ENCODE results near the gene MYCL.
A peak's percentile ranks its signal among the peaks of the same experiment; 100 is the strongest.

Gene MYCL

DNA sequence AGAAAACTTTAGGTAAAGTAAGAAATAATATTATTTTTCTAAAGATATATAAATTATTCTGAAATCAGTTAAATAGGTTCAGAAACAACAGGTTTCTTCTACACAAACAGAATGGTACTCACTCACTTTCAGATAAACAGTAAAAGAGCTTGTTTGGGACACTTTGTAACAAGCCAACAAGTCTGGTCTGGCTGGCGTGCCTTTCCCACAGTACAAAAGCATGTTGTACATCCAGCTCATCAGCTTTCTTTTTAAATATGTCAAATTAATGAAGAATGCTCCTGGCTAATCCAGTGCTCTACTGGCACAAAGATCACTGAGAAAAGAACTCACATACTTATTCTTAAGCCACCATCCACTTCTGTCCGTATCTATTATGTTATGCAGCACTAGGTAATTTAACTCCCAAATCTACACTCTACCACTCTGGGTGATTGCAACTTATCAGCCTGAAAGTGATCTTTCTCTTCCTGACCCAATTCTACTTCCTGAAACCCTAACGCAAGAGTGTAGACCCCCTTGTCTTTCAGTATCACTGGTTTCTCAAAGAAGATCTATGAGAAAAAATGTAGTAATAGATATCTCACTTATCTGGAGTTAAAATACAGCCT is 51.0 kb downstream of the MYCL start:
- DNase-seq = no peak

DNA sequence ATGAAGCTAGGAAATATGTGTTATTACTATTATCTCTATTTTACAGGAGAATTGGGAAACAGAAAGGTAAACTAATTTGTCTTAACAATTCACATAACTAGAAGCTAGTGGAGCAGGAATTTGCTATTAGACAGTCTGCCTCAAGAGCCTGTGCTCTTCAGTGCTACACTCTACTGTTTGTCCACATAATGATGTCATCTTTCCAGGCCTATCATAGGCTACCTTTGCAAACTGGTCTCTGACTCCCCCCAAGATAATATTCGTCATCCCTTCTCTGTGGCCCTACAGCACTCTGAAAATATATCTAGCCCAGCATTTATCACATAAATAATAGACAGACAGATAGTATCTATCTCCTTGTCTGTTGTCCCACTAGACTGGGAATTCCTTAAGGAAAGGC is 52.5 kb downstream of the MYCL start:
- DNase-seq = no peak

DNA sequence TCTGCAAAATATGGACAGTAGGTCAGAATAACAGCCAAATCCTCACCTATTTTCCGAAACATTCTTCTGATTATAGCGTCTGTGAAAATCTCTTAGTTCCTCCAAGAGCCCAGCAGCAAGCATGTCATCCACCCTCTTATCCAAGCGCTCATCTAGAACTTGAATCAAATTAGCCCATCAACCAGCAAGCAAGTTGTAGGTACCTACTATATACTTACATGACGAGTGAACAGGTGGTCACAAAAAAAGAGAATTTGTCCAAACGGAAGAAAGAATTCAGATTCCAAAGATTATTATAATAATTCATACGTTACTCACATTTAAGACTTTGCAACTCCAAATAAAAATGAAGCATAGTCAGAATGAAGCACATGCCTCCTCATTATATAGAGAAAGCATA is 53.8 kb downstream of the MYCL start:
- no peak for DNase-seq

DNA sequence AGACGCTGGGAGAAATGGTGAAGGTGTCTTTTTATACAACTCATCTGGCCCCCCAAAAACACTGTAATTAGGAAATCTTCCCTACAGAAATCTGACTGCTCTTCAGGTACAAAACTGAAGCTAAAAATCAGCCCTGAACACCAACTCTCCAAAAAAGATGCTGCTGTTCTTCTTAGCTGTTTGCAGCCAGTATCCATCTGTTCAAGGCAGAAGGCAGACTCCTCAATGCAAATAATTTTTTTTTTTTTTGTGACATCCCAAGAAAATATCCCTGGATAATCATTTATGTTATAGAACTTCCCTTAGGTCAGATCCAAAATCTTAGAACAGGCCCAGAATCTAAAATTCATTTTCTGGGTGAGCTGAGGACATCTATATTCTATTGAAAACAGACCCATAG is 54.9 kb downstream of the MYCL start:
- DNase-seq = no peak

DNA sequence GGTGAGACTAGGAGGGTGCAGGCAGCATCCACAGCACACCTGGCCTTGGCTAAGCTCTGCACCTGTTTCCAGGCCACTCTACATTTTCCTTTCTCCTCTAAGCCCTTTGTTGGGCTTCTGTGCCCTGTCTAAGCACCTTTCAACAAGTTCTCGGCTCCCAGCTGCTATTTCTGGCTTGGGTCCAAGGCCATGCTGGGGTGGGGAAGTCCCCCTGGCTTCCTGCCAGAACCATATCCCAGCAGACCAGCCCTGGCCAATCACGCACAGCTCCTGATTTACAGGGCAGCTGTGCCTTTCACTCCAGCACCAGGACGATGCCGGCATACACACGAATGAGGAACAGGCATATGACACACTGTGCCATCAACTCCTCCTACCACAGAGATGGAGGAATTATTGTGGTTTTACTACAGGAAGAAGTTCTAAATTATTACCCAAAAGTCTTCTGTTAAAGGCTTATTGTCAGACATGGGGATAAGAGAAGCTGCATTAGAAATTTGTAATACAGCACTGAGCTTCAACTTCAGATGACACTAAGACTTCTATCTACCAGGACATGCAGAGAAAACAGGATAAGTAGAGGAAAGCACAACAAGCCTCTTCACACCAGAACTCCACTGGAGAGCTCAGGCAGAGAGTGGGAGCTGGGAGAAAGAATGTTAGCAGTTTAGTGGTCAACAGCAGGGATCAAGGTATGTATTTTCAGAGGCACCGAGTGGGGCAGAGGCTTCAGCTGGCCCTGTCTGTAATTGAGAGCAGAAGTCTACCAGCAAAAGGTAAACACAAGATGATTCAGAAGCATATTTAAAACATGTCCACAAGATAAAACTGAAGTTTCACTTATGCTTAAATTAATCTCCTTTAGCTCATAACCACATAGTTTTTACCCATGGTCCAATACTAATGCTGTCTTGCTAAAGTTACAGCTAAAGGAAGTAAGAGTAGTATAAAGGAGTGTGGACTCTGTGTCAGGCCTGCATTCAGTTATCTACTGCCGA is 55.8 kb downstream of the MYCL start:
- peak; percentile 72 to 78 for DNase-seq
